SU-DHL-6 (cell line): Measurements from ENCODE around the gene SRRM4.

ENCODE experiments used
- H2AFZ ChIP-seq: fragments of 200-600 bp; sonication (generic); 2 replicates; pipeline ENCODE4 v1.6.1; 2014; ENCODE audit warnings: low read depth, mild to moderate bottlenecking, moderate library complexity, mixed read lengths, antibody characterized with exemption, low read length; ENCODE audit not compliant: severe bottlenecking
- H3F3A ChIP-seq: fragments of 200-600 bp; shearing (Covaris generic); 2 replicates; pipeline ENCODE4 v1.6.0; 2016; ENCODE audit warnings: antibody characterized with exemption, mild to moderate bottlenecking; ENCODE audit not compliant: insufficient read depth
- H3K27ac ChIP-seq: fragments of 200-600 bp; sonication (generic); 2 replicates; pipeline ENCODE4 v1.5.1; 2016; ENCODE audit warnings: low read depth, mild to moderate bottlenecking, low read length, moderate library complexity, mixed read lengths
- H3K27me3 ChIP-seq: fragments of 200-600 bp; sonication (generic), shearing (Covaris generic); 2 replicates; pipeline ENCODE4 v1.6.0; 2014; ENCODE audit warnings: mild to moderate bottlenecking, low read length
- H3K36me3 ChIP-seq: fragments of 200-600 bp; sonication (generic); 2 replicates; pipeline ENCODE4 v1.6.1; 2014; ENCODE audit warnings: mild to moderate bottlenecking, low read length, mixed read lengths
- H3K4me2 ChIP-seq: fragments of 300-600, 200-600 bp; shearing (Covaris generic), sonication (generic); 2 replicates; pipeline ENCODE4 v1.6.0; 2014; ENCODE audit warnings: low read length, low read depth, mild to moderate bottlenecking; ENCODE audit not compliant: poor library complexity, severe bottlenecking
- H3K4me3 ChIP-seq: fragments of 200-600 bp; sonication (generic); 2 replicates; pipeline ENCODE4 v1.5.1; 2014; ENCODE audit warnings: antibody characterized with exemption, low read length, mild to moderate bottlenecking, mixed read lengths; ENCODE audit not compliant: insufficient read depth, poor library complexity, severe bottlenecking
- H3K79me2 ChIP-seq: fragments of 200-600 bp; sonication (generic); 2 replicates; pipeline ENCODE4 v1.6.1; 2014; ENCODE audit warnings: mild to moderate bottlenecking, low read length, moderate library complexity; ENCODE audit not compliant: insufficient read depth
- H3K9ac ChIP-seq: fragments of 200-600 bp; sonication (generic); 2 replicates; pipeline ENCODE4 v1.7.0; 2014; ENCODE audit warnings: mild to moderate bottlenecking, low read length
- H3K9me2 ChIP-seq: fragments of 200-600 bp; sonication (generic); replicated peaks from 2 replicates; pipeline ENCODE4 v1.6.1; 2014; ENCODE audit warnings: low read length; ENCODE audit not compliant: insufficient read depth
- H3K9me3 ChIP-seq: fragments of 200-600 bp; sonication (generic); 2 replicates; pipeline ENCODE4 v1.6.1; 2014; ENCODE audit warnings: low read length, mixed read lengths; ENCODE audit not compliant: insufficient read depth
- H4K20me1 ChIP-seq: fragments of 200-600 bp; sonication (generic); 2 replicates; pipeline ENCODE4 v1.6.1; 2014; ENCODE audit warnings: low read depth, mild to moderate bottlenecking, antibody characterized with exemption, low read length, moderate library complexity, mixed read lengths
- CTCF ChIP-seq: fragments of 200-600 bp; sonication (generic); IDR thresholded peaks from one replicate; pipeline ENCODE4 v1.5.1; 2017; ENCODE audit warnings: antibody characterized with exemption, mild to moderate bottlenecking, low read length, moderate library complexity; ENCODE audit not compliant: insufficient read depth, poor library complexity, severe bottlenecking
- EZH2phosphoT487 ChIP-seq: fragments of 200-600 bp; sonication (generic), shearing (Covaris generic); conservative IDR thresholded peaks from 2 replicates; pipeline ENCODE4 v1.6.1; 2018; ENCODE audit warnings: mild to moderate bottlenecking, antibody characterized with exemption, low read length, moderate library complexity, mixed read lengths

Gene SRRM4

GRCh38 chr12:119008691-119009221 is 27.4 kb downstream of the SRRM4 start:
- H3K9ac ChIP-seq, result no peak overlapping the region
- no peaks in the 10 kb centered on the region for H3K79me2 ChIP-seq
- H4K20me1 ChIP-seq, result no peaks in the 10 kb centered on the region
- H3K9me2 ChIP-seq, result no peaks in the 10 kb centered on the region
- H3K4me3 ChIP-seq, result no peak overlapping the region
- no peak overlapping the region for H3K4me2 ChIP-seq
- H3K27ac ChIP-seq, result no peak overlapping the region
- no peaks in the 10 kb centered on the region for H3F3A ChIP-seq
- no peaks in the 10 kb centered on the region for H3K9me3 ChIP-seq
- no peak for TF ChIP-seq CTCF
- no peak for TF ChIP-seq EZH2phosphoT487
- H2AFZ ChIP-seq, result no peak overlapping the region
- H3K36me3 ChIP-seq, result no peaks in the 10 kb centered on the region
- H3K27me3 ChIP-seq, result no peaks in the 10 kb centered on the region

- Histone ChIP-seq H3K9me3 (no peaks in the 10 kb centered on the region), H3K4me3 (no peak overlapping the region), H3K79me2 (no peaks in the 10 kb centered on the region), H3K27ac (no peak overlapping the region), H3K36me3 (no peaks in the 10 kb centered on the region), H3F3A (no peaks in the 10 kb centered on the region), H3K9me2 (no peaks in the 10 kb centered on the region), H3K9ac (no peak overlapping the region), H3K27me3 (no peaks in the 10 kb centered on the region), H3K4me2 (no peak overlapping the region), H2AFZ (no peak overlapping the region), H4K20me1 (no peaks in the 10 kb centered on the region)
- no peak for TF ChIP-seq EZH2phosphoT487
Observed at GRCh38 chr12:119011231-119011630, 29.9 kb downstream of the SRRM4 start.

GRCh38 chr12:119012179-119012578 is 30.8 kb downstream of the SRRM4 start:
- no peaks in the 10 kb centered on the region for H3K36me3 ChIP-seq
- H4K20me1 ChIP-seq, result no peaks in the 10 kb centered on the region
- H3K79me2 ChIP-seq, result no peaks in the 10 kb centered on the region
- H2AFZ ChIP-seq, result no peak overlapping the region
- no peak overlapping the region for H3K4me2 ChIP-seq
- no peak overlapping the region for H3K27ac ChIP-seq
- no peaks in the 10 kb centered on the region for H3K27me3 ChIP-seq
- H3K4me3 ChIP-seq, result no peak overlapping the region
- H3K9me2 ChIP-seq, result no peaks in the 10 kb centered on the region
- H3K9ac ChIP-seq, result no peak overlapping the region
- TF ChIP-seq EZH2phosphoT487, result no peak
- no peaks in the 10 kb centered on the region for H3F3A ChIP-seq
- no peaks in the 10 kb centered on the region for H3K9me3 ChIP-seq

DNA sequence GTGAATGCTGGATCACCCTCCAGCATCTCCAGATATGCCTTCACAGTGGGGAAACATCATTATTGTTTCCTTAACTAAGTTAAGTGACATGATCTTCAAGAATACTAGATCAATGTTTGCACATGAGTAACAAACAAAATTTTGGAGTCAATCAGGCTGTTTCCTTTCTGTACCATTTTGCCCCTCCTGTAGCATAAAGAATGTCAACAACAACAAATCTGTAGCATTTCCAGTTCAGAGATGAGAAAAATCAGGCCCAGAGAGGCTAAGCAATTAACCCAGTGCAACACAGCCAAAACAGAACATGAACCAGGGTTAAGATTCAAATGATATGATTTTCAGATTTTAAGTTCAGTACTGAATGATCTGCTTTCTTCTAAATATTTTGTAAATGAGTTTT is 31.7 kb downstream of the SRRM4 start:
- H3F3A ChIP-seq, result no peaks in the 10 kb centered on the region
- no peaks in the 10 kb centered on the region for H3K36me3 ChIP-seq
- no peak overlapping the region for H3K4me2 ChIP-seq
- H2AFZ ChIP-seq, result no peak overlapping the region
- H3K27ac ChIP-seq, result no peak overlapping the region
- H3K79me2 ChIP-seq, result no peaks in the 10 kb centered on the region
- H3K9ac ChIP-seq, result no peak overlapping the region
- H3K4me3 ChIP-seq, result no peak overlapping the region
- TF ChIP-seq EZH2phosphoT487, result no peak
- no peak for TF ChIP-seq CTCF
- no peaks in the 10 kb centered on the region for H3K27me3 ChIP-seq
- no peaks in the 10 kb centered on the region for H3K9me3 ChIP-seq
- H3K9me2 ChIP-seq, result no peaks in the 10 kb centered on the region
- no peaks in the 10 kb centered on the region for H4K20me1 ChIP-seq
